HG02610 (cell line): Measurements from ENCODE around the gene KIF6.
A peak's percentile ranks its signal among the peaks of the same experiment; 100 is the strongest.
"Not testable (repeated sequence)": the region's sequence is repeated elsewhere in the genome, so short reads cannot be mapped to it uniquely, and the experiment has no call there.

Source experiments
- ATAC-seq: cut with Tn5 transposase; IDR thresholded peaks from one replicate; pipeline ENCODE4 v1.9.1; 2021; ENCODE audit warnings: mild to moderate bottlenecking, moderate library complexity; ENCODE audit not compliant: unreplicated experiment

Gene KIF6

DNA sequence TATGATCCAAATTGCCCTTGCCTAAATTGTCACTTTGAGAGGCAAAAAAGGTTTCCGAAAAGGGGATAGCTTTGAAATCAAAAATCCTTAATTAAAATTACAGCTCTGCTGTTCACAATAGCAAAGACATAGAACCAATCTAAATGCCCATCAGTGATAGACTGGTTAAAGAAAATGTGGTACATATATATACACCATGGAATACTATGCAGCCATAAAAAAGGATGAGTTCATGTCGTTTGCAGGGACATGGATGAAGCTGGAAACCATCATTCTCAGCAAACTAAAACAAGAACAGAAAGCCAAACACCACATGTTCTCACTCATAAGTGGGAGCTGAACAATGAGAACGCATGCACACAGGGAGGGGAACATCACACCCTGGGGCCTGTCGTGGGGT is 1.9 kb downstream of the KIF6 start:
- ATAC-seq = not testable (repeated sequence)

GRCh38 chr6:39714802-39715201 is 10.4 kb downstream of the KIF6 start:
- ATAC-seq = no peak

- ATAC-seq = no peak
These were observed 17.1 kb downstream of the KIF6 start for GRCh38 chr6:39707962-39708683.

DNA sequence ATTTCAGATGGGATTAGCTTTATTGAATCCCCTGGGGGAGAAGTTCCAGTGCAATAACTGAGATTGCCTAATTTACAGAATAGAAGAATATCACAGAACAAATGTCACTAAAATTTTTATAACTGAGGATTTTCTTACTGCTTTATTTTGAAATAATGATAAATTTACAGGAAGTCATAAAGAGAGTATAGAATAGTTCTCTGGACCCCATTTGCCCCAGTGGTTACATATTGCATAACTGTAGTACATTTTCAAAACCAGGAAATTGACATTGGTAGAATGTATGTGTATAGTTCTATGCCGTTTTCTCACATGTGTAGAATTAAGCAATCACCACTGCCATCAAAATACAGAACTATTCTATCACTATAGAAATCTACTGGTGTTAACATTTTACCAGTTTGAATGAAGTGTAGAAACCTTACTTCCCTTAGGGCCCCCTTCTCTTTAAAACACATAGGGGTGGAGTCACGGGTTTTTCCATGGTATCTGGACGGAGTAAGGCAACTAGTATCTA is 18.3 kb downstream of the KIF6 start:
- no peak for ATAC-seq

DNA sequence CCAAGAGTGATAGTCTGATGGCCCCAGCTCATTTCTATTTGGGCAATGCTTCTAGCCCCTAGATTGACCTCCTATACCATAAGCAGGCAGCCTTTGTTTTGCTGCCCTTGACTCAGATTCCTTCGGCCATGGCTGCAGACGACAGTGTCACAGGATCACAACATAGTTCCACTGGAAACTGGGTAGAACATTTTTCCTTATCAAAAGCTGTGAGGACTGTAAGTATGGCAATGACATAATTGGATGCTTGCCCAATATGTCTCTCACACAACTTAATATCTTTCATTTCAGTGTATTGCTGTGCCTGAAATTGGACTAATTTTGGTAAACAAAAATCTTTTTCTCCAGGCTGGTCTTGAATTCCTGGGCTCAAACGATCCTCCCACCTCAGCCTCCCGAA is 22.9 kb downstream of the KIF6 start:
- ATAC-seq = no peak

GRCh38 chr6:39700362-39700761 is 24.8 kb downstream of the KIF6 start:
- ATAC-seq = no peak

DNA sequence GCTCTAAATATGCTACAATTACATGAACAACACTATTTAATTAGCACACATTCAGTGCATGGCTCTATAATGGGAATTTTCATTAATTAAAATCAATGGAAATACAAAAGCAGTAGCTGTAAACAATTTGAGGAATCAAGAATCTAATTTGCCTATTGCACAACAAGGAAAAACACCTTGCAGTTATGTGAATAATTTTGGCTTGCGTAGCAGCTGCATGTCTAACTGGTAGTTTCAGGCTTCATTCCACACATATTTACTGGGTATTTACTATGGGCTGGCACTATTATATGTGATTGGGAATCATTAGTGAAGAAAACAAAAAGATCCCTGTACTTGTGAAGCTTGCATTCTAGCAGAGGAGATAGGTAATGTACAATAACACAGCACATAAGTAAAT is 26.4 kb downstream of the KIF6 start:
- ATAC-seq = no peak

DNA sequence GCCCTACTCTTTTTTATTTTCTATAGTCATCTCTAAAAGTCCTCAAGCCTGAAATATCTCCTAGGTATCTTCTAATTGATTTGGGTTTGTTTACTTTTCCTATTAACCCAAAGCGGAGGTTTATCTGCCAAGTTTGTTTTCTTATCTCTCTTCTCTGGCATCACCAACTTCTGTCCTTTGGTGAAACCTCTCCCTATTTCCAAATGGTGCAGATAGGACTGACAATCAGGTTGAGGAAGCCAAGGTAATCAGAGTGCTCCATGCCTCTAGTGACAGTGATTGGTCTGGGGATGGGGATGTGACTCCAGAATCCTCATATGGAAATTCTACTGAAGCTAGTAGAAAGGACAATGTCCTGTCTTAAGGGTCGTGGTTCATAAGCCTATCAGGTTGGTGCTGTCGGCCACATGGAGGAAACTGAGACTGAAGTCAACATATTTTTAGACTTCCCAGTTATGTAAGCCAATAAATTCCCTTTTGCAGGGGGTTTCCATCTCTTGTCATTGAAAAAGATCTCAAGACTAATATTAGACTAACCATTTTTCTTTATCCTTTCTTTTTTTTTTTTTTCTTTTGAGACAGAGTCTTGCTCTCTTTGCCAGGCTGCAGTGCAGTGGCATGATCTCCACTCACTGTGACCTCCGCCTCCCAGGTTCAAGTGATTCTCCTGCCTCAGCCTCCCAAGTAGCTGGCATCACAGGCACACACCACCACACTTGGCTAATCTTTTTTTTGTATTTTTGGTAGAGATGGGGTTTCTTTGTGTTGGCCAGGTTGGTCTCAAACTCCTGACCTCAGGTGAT is 28.0 kb downstream of the KIF6 start:
- ATAC-seq = no peak

DNA sequence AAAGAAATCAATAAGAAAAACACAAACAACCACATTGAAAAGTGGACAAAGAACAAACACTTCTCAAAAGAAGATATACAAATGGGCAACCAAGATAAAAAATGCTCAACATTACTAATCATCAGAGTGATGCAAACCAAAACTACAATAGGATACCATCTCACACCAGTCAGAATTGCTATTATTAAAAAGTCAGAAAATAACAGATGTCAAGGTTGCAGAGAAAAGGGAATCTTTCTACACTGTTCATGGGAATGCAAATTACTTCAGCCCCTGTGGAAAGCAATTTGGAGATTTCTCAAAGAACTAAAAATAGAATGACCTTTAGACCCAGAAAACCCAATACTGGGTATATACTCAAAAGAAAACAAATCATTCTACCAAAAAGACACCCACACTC is 29.8 kb downstream of the KIF6 start:
- ATAC-seq = peak; percentile 68

- ATAC-seq = no peak
These were observed 32.0 kb downstream of the KIF6 start for GRCh38 chr6:39693206-39693605.

GRCh38 chr6:39688494-39688893 is 36.7 kb downstream of the KIF6 start:
- no peak for ATAC-seq

GRCh38 chr6:39686976-39687375 is 38.2 kb downstream of the KIF6 start:
- no peak for ATAC-seq

- ATAC-seq = no peak
These were observed 39.3 kb downstream of the KIF6 start for GRCh38 chr6:39685938-39686337.

DNA sequence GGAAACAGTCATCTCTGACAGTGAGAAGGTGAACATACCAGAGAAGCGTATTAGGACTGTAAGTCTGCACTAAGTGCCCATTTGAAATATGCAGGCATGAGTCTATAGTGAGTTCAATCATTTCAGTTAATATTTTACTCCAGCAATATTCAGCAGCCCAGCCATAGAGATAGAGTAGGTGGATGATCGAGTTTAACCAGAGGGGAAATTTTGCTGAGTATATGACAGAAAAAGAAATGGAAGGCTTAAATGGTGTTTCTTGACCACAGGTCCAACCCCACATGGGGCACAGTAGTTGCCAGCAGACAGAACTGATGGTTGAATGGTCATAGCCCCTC is 39.8 kb downstream of the KIF6 start:
- no peak for ATAC-seq

GRCh38 chr6:39684790-39685488 is 40.3 kb downstream of the KIF6 start:
- no peak for ATAC-seq

DNA sequence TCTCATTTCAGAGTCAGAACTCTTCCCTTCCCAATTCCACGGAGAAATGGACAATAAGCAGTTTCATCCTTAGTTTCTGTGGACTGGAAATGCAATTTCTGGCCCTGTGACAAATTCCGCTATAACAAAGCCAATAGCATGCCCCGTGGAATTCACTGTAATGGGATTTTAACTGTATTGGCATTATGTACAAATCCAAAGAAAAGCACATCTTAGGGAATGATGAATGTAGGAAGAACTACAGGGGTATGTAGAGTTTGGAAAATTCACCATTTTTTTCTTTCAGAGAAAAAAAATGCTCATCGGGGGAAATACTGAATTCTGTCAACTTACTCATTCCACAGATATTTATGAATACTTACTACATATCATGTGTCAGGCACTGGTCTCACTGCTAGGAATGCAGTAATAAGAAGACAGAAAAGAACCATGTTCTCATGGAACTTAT is 43.5 kb downstream of the KIF6 start:
- ATAC-seq = no peak

GRCh38 chr6:39678914-39679313 is 46.3 kb downstream of the KIF6 start:
- no peak for ATAC-seq

DNA sequence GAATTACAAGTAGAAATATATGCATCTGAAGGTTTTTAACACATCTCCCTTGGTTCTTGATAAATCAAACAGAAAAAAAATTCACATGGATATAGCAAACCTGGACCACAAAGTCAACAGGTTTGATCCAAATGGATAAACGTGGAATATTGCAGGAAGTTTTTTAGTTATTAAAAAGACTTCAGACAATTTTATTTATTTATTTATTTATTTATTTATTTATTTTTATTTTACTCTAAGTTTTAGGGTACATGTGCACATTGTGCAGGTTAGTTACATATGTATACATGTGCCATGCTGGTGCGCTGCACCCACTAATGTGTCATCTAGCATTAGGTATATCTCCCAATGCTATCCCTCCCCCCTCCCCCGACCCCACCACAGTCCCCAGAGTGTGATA is 47.9 kb downstream of the KIF6 start:
- ATAC-seq = not testable (repeated sequence)

GRCh38 chr6:39670519-39670918 is 54.7 kb downstream of the KIF6 start:
- no peak for ATAC-seq

GRCh38 chr6:39669973-39670342 is 55.2 kb downstream of the KIF6 start:
- ATAC-seq = no peak

DNA sequence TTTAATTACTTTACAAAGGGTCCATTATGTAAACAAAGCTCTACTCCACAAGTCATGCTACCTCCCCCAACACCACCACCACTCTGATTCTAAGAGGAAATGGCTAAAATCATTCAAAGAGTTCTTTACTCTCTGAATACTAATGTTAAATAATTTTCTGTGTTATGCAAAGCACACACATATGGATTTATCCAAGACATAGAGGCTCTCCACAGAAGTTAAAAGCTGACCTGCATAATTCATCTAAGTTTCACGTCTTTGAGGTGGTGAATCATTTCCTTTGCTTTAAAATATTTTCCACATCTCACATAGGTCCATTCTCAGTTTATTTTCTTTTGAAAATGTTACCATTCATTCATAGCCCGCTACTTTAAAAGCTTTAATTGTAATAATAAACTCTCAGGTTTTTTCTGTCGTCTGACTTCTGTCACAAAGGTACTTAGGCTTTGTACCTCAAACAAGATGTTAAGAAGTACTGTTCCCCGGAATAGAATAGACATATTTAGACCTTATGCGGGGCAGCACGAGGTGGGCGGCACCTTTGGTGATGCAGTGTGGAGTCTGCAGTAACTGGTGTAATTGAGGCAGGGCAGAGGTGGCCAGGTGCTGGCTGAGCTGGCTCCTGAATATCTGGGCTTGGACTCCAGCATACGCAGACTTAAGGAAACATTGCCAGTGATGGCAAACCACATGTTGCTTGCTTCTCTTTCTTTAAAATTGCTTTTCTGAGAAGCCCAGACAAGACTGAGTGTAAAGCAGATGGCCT is 55.8 kb downstream of the KIF6 start:
- ATAC-seq = no peak
